B cell (primary cell): ENCODE measurements around the gene INO80D. TPM values are rescaled to one million over a fixed set of nuclear protein-coding genes. Genes with fewer than 3 reads are reported as not detected.

Experiments
- ATAC-seq: fragments of 200-7000 bp; cut with Tn5 transposase; one replicate; pipeline ENCODE4 v1.10.0; 2021; ENCODE audit warnings: low read depth, mild to moderate bottlenecking, moderate number of reproducible peaks, moderate library complexity
- CTCF ChIA-PET: fragments of 350-600 bp; sonication (Branson Sonifier 250); formaldehyde crosslinking; loops from one replicate; lab custom pipeline; 2021; ENCODE audit warnings: antibody characterized with exemption, inconsistent platforms; lab: Charles Lee
- POLR2A ChIA-PET: fragments of 350-600 bp; sonication (Branson Sonifier 250); formaldehyde crosslinking; loops from one replicate; lab custom pipeline; 2021; ENCODE audit warnings: antibody characterized with exemption; lab: Charles Lee
- DNase-seq: peaks from one replicate; pipeline ENCODE4 v3.0.0; 2013
- H2AFZ ChIP-seq: 2 replicates; pipeline ENCODE4 v1.6.1; 2012; ENCODE audit warnings: mild to moderate bottlenecking, low read depth, low read length; ENCODE audit not compliant: insufficient read depth, poor library complexity, severe bottlenecking
- H3K27ac ChIP-seq, 2 donors: 1 replicate in 1 of 2; 2 replicates in 1 of 2; pipeline ENCODE4 v1.5.1; 2012 to 2013; ENCODE audit warnings: low read length in 2 of 2, mild to moderate bottlenecking in 2 of 2, moderate library complexity in 1 of 2
- H3K27me3 ChIP-seq, 4 experiments: fragments of 200-600 bp in 1 of 4; sonication (generic) in 1 of 4; replicated peaks in 1 of 4; 1 replicate in 2 of 4; 2 replicates in 2 of 4; pipeline versions ENCODE4 v1.6.1 to v1.7.0; 2013 to 2016; ENCODE audit warnings: low read length in 3 of 4, mild to moderate bottlenecking in 2 of 4, mixed read lengths in 1 of 4, moderate library complexity in 1 of 4; ENCODE audit not compliant: insufficient read depth in 4 of 4, control insufficient read depth in 3 of 4; ENCODE audit errors: control extremely low read depth in 1 of 4
- H3K36me3 ChIP-seq, 2 experiments: replicated peaks in 1 of 2; 1 replicate in 1 of 2; 2 replicates in 1 of 2; pipeline versions ENCODE4 v1.6.1 to v1.7.1; 2013; ENCODE audit warnings: low read length in 1 of 2; ENCODE audit not compliant: insufficient read depth in 2 of 2, control insufficient read depth in 1 of 2; ENCODE audit errors: control extremely low read depth in 1 of 2, extremely low read depth in 1 of 2
- H3K4me1 ChIP-seq, 2 donors: fragments of 200-600 bp in 1 of 2; sonication (generic) in 1 of 2; 1 replicate in 1 of 2; 2 replicates in 1 of 2; pipeline versions ENCODE4 v1.5.1 to v1.6.1; 2013 to 2017; ENCODE audit warnings: low read length in 2 of 2; ENCODE audit not compliant: control insufficient read depth in 2 of 2, insufficient read depth in 2 of 2
- H3K4me2 ChIP-seq: replicated peaks from 2 replicates; pipeline ENCODE3; 2012; ENCODE audit warnings: mild to moderate bottlenecking, low read depth, low read length; ENCODE audit not compliant: poor library complexity, severe bottlenecking
- H3K4me3 ChIP-seq, 5 experiments: fragments of 200-600 bp in 1 of 5; sonication (generic) in 1 of 5; 1 replicate in 3 of 5; 2 replicates in 2 of 5; pipeline versions ENCODE4 v1.5.1 to v1.7.0; 2011 to 2016; ENCODE audit warnings: low read length in 4 of 5, mild to moderate bottlenecking in 4 of 5, low read depth in 2 of 5, control low read depth in 1 of 5, moderate library complexity in 1 of 5; ENCODE audit not compliant: insufficient read depth in 1 of 5; ENCODE audit errors: control extremely low read depth in 1 of 5, extremely low read depth in 1 of 5
- H3K79me2 ChIP-seq: fragments of 200-600 bp; sonication (generic); one replicate; pipeline ENCODE4 v1.6.0; 2016; ENCODE audit warnings: low read length; ENCODE audit not compliant: control insufficient read depth, insufficient read depth
- H3K9ac ChIP-seq: fragments of 200-600 bp; sonication (generic); 2 replicates; pipeline ENCODE4 v1.6.1; 2017; ENCODE audit warnings: mild to moderate bottlenecking, low read length, moderate library complexity
- H3K9me3 ChIP-seq, 3 donors: one replicate each; pipeline versions ENCODE4 v1.6.1 to v1.7.1; 2013; ENCODE audit warnings: low read length in 2 of 3; ENCODE audit not compliant: control insufficient read depth in 2 of 3, insufficient read depth in 1 of 3; ENCODE audit errors: control extremely low read depth in 1 of 3
- H4K20me1 ChIP-seq: 2 replicates; pipeline ENCODE4 v1.6.0; 2012; ENCODE audit warnings: mild to moderate bottlenecking, low read length; ENCODE audit not compliant: insufficient read depth, control insufficient read depth, poor library complexity, severe bottlenecking
- H3K27ac Mint-ChIP-seq: one replicate; pipeline ENCODE4 v1.8.0; 2021; ENCODE audit warnings: mixed read lengths
- H3K27me3 Mint-ChIP-seq: one replicate; pipeline ENCODE4 v1.8.0; 2021; ENCODE audit warnings: mixed read lengths
- H3K4me1 Mint-ChIP-seq: one replicate; pipeline ENCODE4 v1.8.0; 2021; ENCODE audit warnings: mixed read lengths
- H3K4me3 Mint-ChIP-seq: one replicate; pipeline ENCODE4 v1.8.0; 2021; ENCODE audit warnings: mixed read lengths
- H3K9me3 Mint-ChIP-seq: one replicate; pipeline ENCODE4 v1.8.0; 2022; ENCODE audit warnings: mixed read lengths; ENCODE audit not compliant: insufficient read depth
- CTCF ChIP-seq: fragments of 200-600 bp; IDR thresholded peaks from one replicate; pipeline ENCODE4 v1.8.0; 2022; ENCODE audit warnings: antibody characterized with exemption, mild to moderate bottlenecking
- EZH2 ChIP-seq: IDR thresholded peaks from 2 replicates; pipeline ENCODE4 v1.6.1; 2012; ENCODE audit warnings: borderline replicate concordance, low read depth, mild to moderate bottlenecking, moderate library complexity, low read length; ENCODE audit not compliant: insufficient read depth, poor library complexity, severe bottlenecking
- WGBS: methylation state at CpG from one replicate; pipeline ENCODE4 v1.1.5; 2013; ENCODE audit warnings: missing lambda C conversion rate; ENCODE audit not compliant: insufficient coverage; 5-methylcytosine and 5-hydroxymethylcytosine counted together
- intact Hi-C: fragments of 100-400 bp; cut with micrococcal nuclease; formaldehyde crosslinking; loops from one replicate; pipeline ENCODE4 v1.10.0; 2022
- polyA plus RNA-seq: library from polyadenylated mRNA; depleted of rRNA; stranded (reverse); fragments of >200 nt; gene quantifications from 2 replicates; pipeline ENCODE4 v1.2.3, GENCODE V29; 2012
- total RNA-seq, 2 donors: library from RNA; stranded (reverse); fragments of 120-200 nt in 1 of 2; gene quantifications; 1 replicate in 1 of 2; 2 replicates in 1 of 2; pipeline versions ENCODE4 v1.2.3 to v1.2.4, GENCODE V29; 2013 to 2022

The INO80D gene
- total and polyA plus RNA-seq, 2 donors (not counting 1 experiment from before 2014, with no cell fraction given) = 6.3 to 61.2 TPM

GRCh38 chr2:205969584-205969983 is 116.4 kb downstream of the INO80D start:
- TF ChIP-seq EZH2 = no peak
- TF ChIP-seq CTCF = no peak
- H3K9me3 Mint-ChIP-seq = no peaks in the 10 kb centered on the region
- 95% methylated on average over 4 of the region's 4 CpGs for WGBS
- H3K4me3 ChIP-seq = no peak overlapping the region
- intact Hi-C loops = no loop called here
- ChIA-PET CTCF (interaction anchor here (0.7 kb wide), 1 partner anchor 392 kb away, joined by 3 read pairs; no protein-coding TSS in a partner anchor), POLR2A (no interaction called here)
- H3K4me3 Mint-ChIP-seq = no peak overlapping the region
- no peaks in the 10 kb centered on the region for H3K4me1 Mint-ChIP-seq
- no peaks in the 10 kb centered on the region for H3K4me1 ChIP-seq
- peaks cover 16% of the 10 kb centered on the region for H3K27me3 Mint-ChIP-seq
- ATAC-seq = no peak
- no peak overlapping the region for H3K4me2 ChIP-seq
- H3K9me3 ChIP-seq = no peaks in the 10 kb centered on the region
- no peaks in the 10 kb centered on the region for H3K79me2 ChIP-seq
- no peaks in the 10 kb centered on the region for H3K27me3 ChIP-seq
- H3K36me3 ChIP-seq = no peaks in the 10 kb centered on the region
- DNase-seq = no peak
- no peak overlapping the region for H3K27ac ChIP-seq
- no peak overlapping the region for H3K9ac ChIP-seq
- no peaks in the 10 kb centered on the region for H4K20me1 ChIP-seq
- H3K27ac Mint-ChIP-seq = no peak overlapping the region
- H2AFZ ChIP-seq = no peak overlapping the region

DNA sequence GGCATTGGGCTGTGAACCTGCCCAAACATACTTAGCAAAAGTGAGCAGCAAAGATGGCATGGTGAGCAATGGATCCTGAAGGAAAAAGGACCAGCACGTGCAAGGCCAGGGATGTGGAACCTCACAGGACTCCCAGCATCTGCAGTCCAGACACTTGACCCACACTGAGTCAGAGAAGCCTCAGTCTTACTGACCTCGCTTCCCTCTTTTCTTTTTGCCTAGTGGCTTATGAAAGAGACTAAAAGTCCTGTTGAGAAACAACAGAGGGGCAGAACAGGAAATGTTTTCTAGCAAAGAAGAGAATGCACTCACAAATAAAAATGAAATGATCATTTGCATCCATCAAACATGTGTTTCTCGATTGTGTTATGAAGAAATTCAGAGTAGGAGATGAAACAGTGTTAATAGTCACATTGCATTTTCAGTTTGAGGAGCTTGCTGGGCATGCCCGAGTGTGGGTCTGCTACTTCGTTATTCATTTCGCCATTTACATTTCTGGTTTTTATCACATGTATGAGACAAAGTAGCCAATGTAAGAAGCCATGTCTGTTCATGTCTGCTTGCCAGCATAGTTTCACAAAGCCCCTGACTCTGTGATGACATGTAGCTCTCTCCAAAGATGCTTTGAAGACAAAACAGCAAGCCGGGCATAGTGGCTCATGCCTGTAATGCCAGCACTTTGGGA is 118.4 kb downstream of the INO80D start:
- H3K36me3 ChIP-seq = no peaks in the 10 kb centered on the region
- no peak overlapping the region for H3K4me3 ChIP-seq
- ChIA-PET CTCF (no interaction called here), POLR2A (no interaction called here)
- Mint-ChIP-seq H3K9me3 (no peaks in the 10 kb centered on the region), H3K27me3 (peaks cover 23% of the 10 kb centered on the region), H3K4me1 (no peaks in the 10 kb centered on the region), H3K27ac (no peak overlapping the region), H3K4me3 (no peak overlapping the region)
- H3K27me3 ChIP-seq = no peaks in the 10 kb centered on the region
- no peaks in the 10 kb centered on the region for H4K20me1 ChIP-seq
- no peak overlapping the region for H2AFZ ChIP-seq
- ATAC-seq (no peak), DNase-seq (no peak)
- H3K9ac ChIP-seq = no peak overlapping the region
- WGBS = 83% methylated on average over 5 of the region's 7 CpGs
- H3K27ac ChIP-seq = no peak overlapping the region
- H3K79me2 ChIP-seq = no peaks in the 10 kb centered on the region
- no peaks in the 10 kb centered on the region for H3K4me1 ChIP-seq
- intact Hi-C loops = no loop called here
- H3K4me2 ChIP-seq = no peak overlapping the region
- TF ChIP-seq CTCF (no peak), EZH2 (no peak)
- no peaks in the 10 kb centered on the region for H3K9me3 ChIP-seq
